Lower leg skin (tissue), 3 donors: ENCODE data around the gene ZMYM4.

Experiments used
- POLR2A ChIP-seq, 2 donors: fragments of 450-650 bp; IDR thresholded peaks; one replicate each; pipeline ENCODE4 v1.6.1; 2016 to 2017; ENCODE audit warnings: antibody characterized with exemption in 2 of 2, mild to moderate bottlenecking in 1 of 2, moderate library complexity in 1 of 2
- TF ChIP-seq, protein P1 (sequence below), 3 donors: fragments of 450-650 bp; IDR thresholded peaks; one replicate each; pipeline ENCODE4 v1.5.1; 2016; ENCODE audit warnings: antibody characterized with exemption in 3 of 3, mild to moderate bottlenecking in 3 of 3, moderate library complexity in 2 of 3

DNA sequence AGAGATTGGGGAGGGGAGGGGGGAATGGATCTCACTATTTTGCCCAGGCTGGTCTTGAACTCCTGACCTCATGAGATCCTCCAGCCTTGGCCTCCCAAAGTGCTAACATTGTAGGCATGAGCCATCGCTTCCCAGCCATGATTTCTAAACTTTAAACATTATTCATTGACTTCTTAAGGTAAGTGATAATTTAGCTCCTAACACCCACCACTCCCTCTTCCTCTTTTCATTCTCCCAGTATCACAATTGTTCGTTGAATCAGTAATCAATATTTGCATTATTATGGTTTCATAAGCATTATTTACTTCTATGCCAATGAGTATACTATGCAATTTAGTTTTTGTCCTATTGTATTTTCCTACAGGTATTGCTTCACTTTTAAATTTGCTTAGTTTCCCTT lies 42.0 kb upstream of the ZMYM4 start:
- TF ChIP-seq, protein P1, sequence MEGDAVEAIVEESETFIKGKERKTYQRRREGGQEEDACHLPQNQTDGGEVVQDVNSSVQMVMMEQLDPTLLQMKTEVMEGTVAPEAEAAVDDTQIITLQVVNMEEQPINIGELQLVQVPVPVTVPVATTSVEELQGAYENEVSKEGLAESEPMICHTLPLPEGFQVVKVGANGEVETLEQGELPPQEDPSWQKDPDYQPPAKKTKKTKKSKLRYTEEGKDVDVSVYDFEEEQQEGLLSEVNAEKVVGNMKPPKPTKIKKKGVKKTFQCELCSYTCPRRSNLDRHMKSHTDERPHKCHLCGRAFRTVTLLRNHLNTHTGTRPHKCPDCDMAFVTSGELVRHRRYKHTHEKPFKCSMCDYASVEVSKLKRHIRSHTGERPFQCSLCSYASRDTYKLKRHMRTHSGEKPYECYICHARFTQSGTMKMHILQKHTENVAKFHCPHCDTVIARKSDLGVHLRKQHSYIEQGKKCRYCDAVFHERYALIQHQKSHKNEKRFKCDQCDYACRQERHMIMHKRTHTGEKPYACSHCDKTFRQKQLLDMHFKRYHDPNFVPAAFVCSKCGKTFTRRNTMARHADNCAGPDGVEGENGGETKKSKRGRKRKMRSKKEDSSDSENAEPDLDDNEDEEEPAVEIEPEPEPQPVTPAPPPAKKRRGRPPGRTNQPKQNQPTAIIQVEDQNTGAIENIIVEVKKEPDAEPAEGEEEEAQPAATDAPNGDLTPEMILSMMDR (IDR thresholded peaks at IDR 0.05), result no peak
- no peak for TF ChIP-seq POLR2A (IDR thresholded peaks at IDR 0.05)
